Suprapubic skin (tissue), 4 donors: ENCODE results near the gene CARD10. TPM values are rescaled to one million over a fixed set of nuclear protein-coding genes. Genes with fewer than 3 reads are reported as not detected.

Experiments used
- DNase-seq, 2 donors: peaks; one replicate each; pipeline ENCODE4 v3.0.0-alpha.2; 2019; ENCODE audit warnings: low spot score in 2 of 2
- H3K27ac ChIP-seq: fragments of 200-600 bp; sonication (generic); one replicate; pipeline ENCODE4 v1.5.1; 2019
- H3K27me3 ChIP-seq: fragments of 200-600 bp; sonication (generic); one replicate; pipeline ENCODE4 v1.5.1; 2019
- H3K36me3 ChIP-seq: fragments of 200-600 bp; sonication (generic); one replicate; pipeline ENCODE4 v1.5.1; 2019
- H3K4me1 ChIP-seq: fragments of 200-600 bp; sonication (generic); one replicate; pipeline ENCODE4 v1.5.1; 2019
- H3K4me3 ChIP-seq: fragments of 200-600 bp; sonication (generic); one replicate; pipeline ENCODE4 v1.5.1; 2019; ENCODE audit warnings: mild to moderate bottlenecking
- H3K9me3 ChIP-seq: fragments of 200-600 bp; sonication (generic); one replicate; pipeline ENCODE4 v1.5.1; 2019
- EP300 ChIP-seq: sonication (generic); formaldehyde crosslinking; IDR thresholded peaks from one replicate; pipeline ENCODE4 v1.6.1; 2017; ENCODE audit warnings: antibody characterized with exemption
- POLR2A ChIP-seq, 2 donors: fragments of 450-650 bp; IDR thresholded peaks; one replicate each; pipeline ENCODE4 v1.6.1; 2017; ENCODE audit warnings: antibody characterized with exemption in 2 of 2, mild to moderate bottlenecking in 2 of 2, moderate library complexity in 2 of 2
- POLR2AphosphoS5 ChIP-seq, 3 donors: sonication (generic); formaldehyde crosslinking; IDR thresholded peaks; one replicate each; pipeline ENCODE4 v1.6.1; 2017; ENCODE audit warnings: antibody characterized with exemption in 3 of 3
- WGBS: methylation state at CpG from one replicate; pipeline ENCODE4 v1.1.5; 2018; 5-methylcytosine and 5-hydroxymethylcytosine counted together
- total RNA-seq, 4 donors: library from RNA; depleted of rRNA; stranded (reverse); fragments of >200 nt; gene quantifications; one replicate each; pipeline ENCODE4 v1.1.0, GENCODE V29; 2016
- TF ChIP-seq, protein P1 (sequence below), 2 donors: fragments of 200-600 bp in 1 of 2; fragments of 450-650 bp in 1 of 2; sonication (generic) in 1 of 2; IDR thresholded peaks; one replicate each; pipeline ENCODE4 v1.5.1; 2016 to 2019; ENCODE audit warnings: antibody characterized with exemption in 2 of 2, mild to moderate bottlenecking in 1 of 2, moderate library complexity in 1 of 2

The CARD10 gene
- total RNA-seq, 4 donors from 2014 or later = 12.2 to 17.3 (median 14.8) TPM

DNA sequence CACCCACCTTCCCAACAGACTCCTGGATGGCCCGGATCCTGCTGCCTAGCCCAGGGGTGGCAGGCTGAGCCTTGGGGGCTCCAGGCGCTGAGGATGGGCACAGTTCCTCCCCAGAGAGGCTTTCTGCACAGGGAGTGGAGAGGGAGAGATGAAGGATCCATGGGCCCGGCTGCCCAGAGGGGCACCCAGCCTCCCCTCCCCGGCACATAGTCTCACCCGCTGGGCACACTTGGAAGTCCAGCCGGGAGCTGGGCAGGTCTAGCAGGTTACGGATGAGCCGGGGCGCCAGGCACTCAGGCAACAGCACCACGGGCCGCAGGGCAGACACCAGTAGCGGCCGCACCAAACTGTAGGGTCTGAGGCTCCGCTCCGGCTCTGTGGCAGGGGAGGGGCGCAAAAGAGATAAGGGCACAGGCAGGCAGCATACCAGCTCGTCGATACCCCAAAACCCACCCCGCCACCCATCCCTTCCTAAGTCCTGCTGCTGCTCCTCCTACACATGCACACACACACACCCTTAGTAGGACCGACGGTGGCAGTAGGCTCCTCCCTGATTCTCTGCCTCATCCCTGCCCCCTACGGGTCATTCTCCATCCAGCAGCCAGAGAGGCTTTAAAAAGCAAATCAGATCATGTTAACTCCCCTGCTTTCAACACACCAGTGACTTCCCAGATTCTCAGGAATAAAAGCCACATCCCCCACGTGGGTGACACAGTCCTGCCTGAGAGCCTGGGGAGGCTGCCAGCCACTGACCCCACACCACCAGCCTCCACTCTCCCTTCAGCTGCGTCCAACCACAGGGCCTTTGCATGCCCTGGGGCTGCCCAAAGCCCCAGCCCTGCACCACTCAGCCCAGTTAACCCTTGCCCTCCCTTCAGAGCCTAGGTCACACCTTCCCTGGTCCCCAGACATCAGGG, 26.5 kb downstream of the CARD10 start:
- Histone ChIP-seq H3K4me3 (no peak overlapping the region), H3K4me1 (no peaks in the 10 kb centered on the region), H3K27ac (no peak overlapping the region), H3K36me3 (peaks cover 16% of the 10 kb centered on the region), H3K9me3 (no peaks in the 10 kb centered on the region), H3K27me3 (peaks cover 4% of the 10 kb centered on the region)
- TF ChIP-seq, protein P1, sequence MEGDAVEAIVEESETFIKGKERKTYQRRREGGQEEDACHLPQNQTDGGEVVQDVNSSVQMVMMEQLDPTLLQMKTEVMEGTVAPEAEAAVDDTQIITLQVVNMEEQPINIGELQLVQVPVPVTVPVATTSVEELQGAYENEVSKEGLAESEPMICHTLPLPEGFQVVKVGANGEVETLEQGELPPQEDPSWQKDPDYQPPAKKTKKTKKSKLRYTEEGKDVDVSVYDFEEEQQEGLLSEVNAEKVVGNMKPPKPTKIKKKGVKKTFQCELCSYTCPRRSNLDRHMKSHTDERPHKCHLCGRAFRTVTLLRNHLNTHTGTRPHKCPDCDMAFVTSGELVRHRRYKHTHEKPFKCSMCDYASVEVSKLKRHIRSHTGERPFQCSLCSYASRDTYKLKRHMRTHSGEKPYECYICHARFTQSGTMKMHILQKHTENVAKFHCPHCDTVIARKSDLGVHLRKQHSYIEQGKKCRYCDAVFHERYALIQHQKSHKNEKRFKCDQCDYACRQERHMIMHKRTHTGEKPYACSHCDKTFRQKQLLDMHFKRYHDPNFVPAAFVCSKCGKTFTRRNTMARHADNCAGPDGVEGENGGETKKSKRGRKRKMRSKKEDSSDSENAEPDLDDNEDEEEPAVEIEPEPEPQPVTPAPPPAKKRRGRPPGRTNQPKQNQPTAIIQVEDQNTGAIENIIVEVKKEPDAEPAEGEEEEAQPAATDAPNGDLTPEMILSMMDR (IDR thresholded peaks at IDR 0.05) = peak in 1 of 2 donors; percentile 30
- no peak for TF ChIP-seq POLR2AphosphoS5 (IDR thresholded peaks at IDR 0.05)
- WGBS = 33% methylated on average over 6 of the region's 24 CpGs
- no peak for DNase-seq

GRCh38 chr22:37491559-37492427, 27.4 kb downstream of the CARD10 start:
- Histone ChIP-seq H3K27me3 (peaks cover 8% of the 10 kb centered on the region), H3K36me3 (peaks cover 16% of the 10 kb centered on the region), H3K27ac (no peak overlapping the region), H3K4me3 (no peak overlapping the region), H3K9me3 (no peaks in the 10 kb centered on the region), H3K4me1 (peaks cover 3% of the 10 kb centered on the region)
- DNase-seq = no peak
- TF ChIP-seq POLR2A (IDR thresholded peaks at IDR 0.05) = no peak
- no peak for TF ChIP-seq POLR2AphosphoS5 (IDR thresholded peaks at IDR 0.05)
- TF ChIP-seq, protein P1 (IDR thresholded peaks at IDR 0.05) = no peak
- no peak for TF ChIP-seq EP300
- WGBS = 72% methylated on average over 17 of the region's 22 CpGs

- no peak overlapping the region for H3K27ac ChIP-seq
- peaks cover 10% of the 10 kb centered on the region for H3K4me1 ChIP-seq
- H3K36me3 ChIP-seq = peaks cover 15% of the 10 kb centered on the region
- no peaks in the 10 kb centered on the region for H3K9me3 ChIP-seq
- 91% methylated on average over 12 of the region's 16 CpGs for WGBS
- peaks cover 14% of the 10 kb centered on the region for H3K27me3 ChIP-seq
- TF ChIP-seq, protein P1 (IDR thresholded peaks at IDR 0.05) = no peak
- TF ChIP-seq EP300 = no peak
- TF ChIP-seq POLR2AphosphoS5 (IDR thresholded peaks at IDR 0.05) = no peak
- TF ChIP-seq POLR2A (IDR thresholded peaks at IDR 0.05) = no peak
- no peak overlapping the region for H3K4me3 ChIP-seq
- no peak for DNase-seq
These were observed 28.1 kb downstream of the CARD10 start for GRCh38 chr22:37491106-37491505.

DNA sequence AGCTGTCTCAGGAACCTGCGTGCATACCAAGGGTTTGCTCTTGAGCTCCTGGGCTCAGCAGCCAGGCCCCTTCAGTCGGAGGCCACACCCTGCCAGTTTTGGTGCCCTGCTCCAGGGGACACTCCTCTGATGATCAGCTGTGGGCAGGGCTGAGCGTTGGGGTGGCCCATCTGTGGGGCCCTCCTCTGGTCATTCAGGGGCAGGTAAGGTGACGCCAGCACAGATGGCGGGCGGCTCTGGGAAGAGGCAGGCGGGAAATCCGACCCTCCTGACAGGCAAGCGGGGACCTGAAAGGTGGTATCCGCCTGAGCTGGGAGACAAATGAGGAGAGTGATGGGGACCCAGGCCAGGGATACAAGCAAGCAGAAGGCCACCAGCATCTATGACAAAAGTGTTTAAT, 29.2 kb downstream of the CARD10 start:
- Histone ChIP-seq H3K27me3 (peaks cover 21% of the 10 kb centered on the region), H3K9me3 (no peaks in the 10 kb centered on the region), H3K27ac (no peak overlapping the region), H3K36me3 (peaks cover 8% of the 10 kb centered on the region), H3K4me3 (no peak overlapping the region), H3K4me1 (peaks cover 13% of the 10 kb centered on the region)
- WGBS = 80% methylated on average over 7 of the region's 10 CpGs
- no peak for DNase-seq
- TF ChIP-seq, protein P1 (IDR thresholded peaks at IDR 0.05) = no peak
- TF ChIP-seq EP300 (no peak), POLR2A (IDR thresholded peaks at IDR 0.05) (no peak), POLR2AphosphoS5 (IDR thresholded peaks at IDR 0.05) (no peak)
